ENCODE results near the gene BCAN. TPM values are rescaled to one million over a fixed set of nuclear protein-coding genes. Genes with fewer than 3 reads are reported as not detected.

The BCAN gene
- polyA plus RNA-seq, 2 of the 4 experiments (the other 2 are of a cell fraction): not detected

DNA sequence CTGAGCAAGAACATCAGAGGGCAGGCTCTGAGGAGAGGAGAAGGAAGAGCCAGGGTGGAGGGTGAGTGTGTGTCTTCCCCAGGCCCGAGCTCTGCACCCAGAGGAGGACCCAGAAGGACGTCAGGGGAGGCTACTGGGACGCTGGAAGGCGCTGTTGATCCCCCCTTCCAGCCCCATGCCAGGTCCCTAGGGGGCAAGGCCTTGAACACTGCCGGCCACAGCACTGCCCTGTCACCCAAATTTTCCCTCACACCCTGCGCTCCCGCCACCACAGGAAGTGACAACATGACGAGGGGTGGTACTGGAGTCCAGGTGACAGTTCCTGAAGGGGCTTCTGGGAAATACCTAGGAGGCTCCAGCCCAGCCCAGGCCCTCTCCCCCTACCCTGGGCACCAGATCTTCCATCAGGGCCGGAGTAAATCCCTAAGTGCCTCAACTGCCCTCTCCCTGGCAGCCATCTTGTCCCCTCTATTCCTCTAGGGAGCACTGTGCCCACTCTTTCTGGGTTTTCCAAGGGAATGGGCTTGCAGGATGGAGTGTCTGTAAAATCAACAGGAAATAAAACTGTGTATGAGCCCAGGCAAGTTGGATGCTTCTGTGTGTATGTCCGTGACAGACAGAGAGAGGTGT, 17.1 kb downstream of the BCAN start:
- no peak for FAIRE-seq
- peak overlapping the region; percentile 100 for H3K4me2 ChIP-seq
- H3K9me3 ChIP-seq: no peaks in the 10 kb centered on the region
- H3K27ac ChIP-seq: peak overlapping the region; percentile 97; a peak in 5 of 6 replicates
- ATAC-seq: no peak
- ChIA-PET POLR2A (no interaction called here), CTCF (interaction anchor here (0.6 to 15.2 kb wide), 33 partner anchors 9 to 281 kb away, joined by 3 to 402 read pairs (median 4); partner anchors contain the start of genes BCAN, CRABP2, HAPLN2 and NES)
- WGBS (ENCODE audit: missing lambda C conversion rate): 89% methylated on average over 10 of the region's 10 CpGs
- TF ChIP-seq HEYL (CRISPR knock-in tag; IDR thresholded peaks at IDR 0.05) (no peak), NFE2L2 (conservative IDR thresholded peaks at IDR 0.05; ENCODE audit: low read length) (no peak), EHF (CRISPR knock-in tag; IDR thresholded peaks at IDR 0.05) (no peak), HOXB13 (CRISPR knock-in tag; IDR thresholded peaks at IDR 0.05; ENCODE audit: low read depth) (no peak), POLR2AphosphoS2 (conservative IDR thresholded peaks at IDR 0.05; ENCODE audit: low read length) (no peak), POLR2A (IDR thresholded peaks at IDR 0.05; ENCODE audit: low read length) (no peak)
- TF ChIP-seq, protein P1, sequence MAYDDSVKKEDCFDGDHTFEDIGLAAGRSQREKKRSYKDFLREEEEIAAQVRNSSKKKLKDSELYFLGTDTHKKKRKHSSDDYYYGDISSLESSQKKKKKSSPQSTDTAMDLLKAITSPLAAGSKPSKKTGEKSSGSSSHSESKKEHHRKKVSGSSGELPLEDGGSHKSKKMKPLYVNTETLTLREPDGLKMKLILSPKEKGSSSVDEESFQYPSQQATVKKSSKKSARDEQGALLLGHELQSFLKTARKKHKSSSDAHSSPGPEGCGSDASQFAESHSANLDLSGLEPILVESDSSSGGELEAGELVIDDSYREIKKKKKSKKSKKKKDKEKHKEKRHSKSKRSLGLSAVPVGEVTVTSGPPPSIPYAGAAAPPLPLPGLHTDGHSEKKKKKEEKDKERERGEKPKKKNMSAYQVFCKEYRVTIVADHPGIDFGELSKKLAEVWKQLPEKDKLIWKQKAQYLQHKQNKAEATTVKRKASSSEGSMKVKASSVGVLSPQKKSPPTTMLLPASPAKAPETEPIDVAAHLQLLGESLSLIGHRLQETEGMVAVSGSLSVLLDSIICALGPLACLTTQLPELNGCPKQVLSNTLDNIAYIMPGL (CRISPR knock-in tag; IDR thresholded peaks at IDR 0.05; ENCODE audit: borderline replicate concordance): no peak
- TF ChIP-seq, protein P2, sequence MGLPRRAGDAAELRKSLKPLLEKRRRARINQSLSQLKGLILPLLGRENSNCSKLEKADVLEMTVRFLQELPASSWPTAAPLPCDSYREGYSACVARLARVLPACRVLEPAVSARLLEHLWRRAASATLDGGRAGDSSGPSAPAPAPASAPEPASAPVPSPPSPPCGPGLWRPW (IDR thresholded peaks at IDR 0.05): no peak
- peaks cover 54% of the 10 kb centered on the region for H3K4me1 ChIP-seq
- DNase-seq (ENCODE audit: low read depth in 1 of 2, low spot score in 1 of 2): no peak
- H3K4me3 ChIP-seq: peak overlapping the region; percentile 37; the same call in 2 of the 3 replicates

DNA sequence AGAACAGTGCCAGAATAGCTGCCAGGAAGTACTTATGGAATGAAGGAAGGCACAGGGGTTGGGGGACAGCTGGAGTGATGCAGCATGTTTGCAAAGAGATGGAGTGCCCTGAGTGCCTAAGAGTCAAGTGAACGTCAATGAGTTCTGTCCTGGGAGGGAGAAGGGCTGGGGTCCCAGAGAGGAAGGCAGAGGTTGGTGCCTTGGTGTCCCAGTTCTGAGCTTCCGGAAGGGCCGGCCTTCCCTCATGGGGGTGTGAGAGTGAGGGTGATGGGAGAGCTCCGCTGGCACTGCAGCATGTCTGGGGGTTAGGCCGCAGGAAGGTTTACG, 17.7 kb downstream of the BCAN start:
- no peak for TF ChIP-seq HOXB13 (CRISPR knock-in tag; IDR thresholded peaks at IDR 0.05; ENCODE audit: low read depth)
- TF ChIP-seq CBX2 (IDR thresholded peaks at IDR 0.05; ENCODE audit: borderline replicate concordance, low read depth): no peak
- TF ChIP-seq JUNB (IDR thresholded peaks at IDR 0.05): no peak
- TF ChIP-seq MAFK (IDR thresholded peaks at IDR 0.05; ENCODE audit: partially characterized antibody): no peak
- Histone ChIP-seq H3K4me2 (peak overlapping the region; percentile 100), H3K4me3 (peak overlapping the region; percentile 37), H3K9me3 (no peaks in the 10 kb centered on the region), H3K4me1 (peaks cover 59% of the 10 kb centered on the region), H3K27ac (peak overlapping the region; percentile 97)
- WGBS (ENCODE audit: missing lambda C conversion rate): 32% methylated on average over 6 of the region's 6 CpGs
- CTCF ChIA-PET: interaction anchor here (0.6 to 15.2 kb wide), 29 partner anchors 10 to 268 kb away, joined by 3 to 402 read pairs (median 4); partner anchors contain the start of genes BCAN, CRABP2, HAPLN2 and LRRC71
- POLR2A ChIA-PET: no interaction called here
- no peak for ATAC-seq
- no peak for FAIRE-seq
- no peak for DNase-seq (ENCODE audit: low read depth in 1 of 2, low spot score in 1 of 2)

DNA sequence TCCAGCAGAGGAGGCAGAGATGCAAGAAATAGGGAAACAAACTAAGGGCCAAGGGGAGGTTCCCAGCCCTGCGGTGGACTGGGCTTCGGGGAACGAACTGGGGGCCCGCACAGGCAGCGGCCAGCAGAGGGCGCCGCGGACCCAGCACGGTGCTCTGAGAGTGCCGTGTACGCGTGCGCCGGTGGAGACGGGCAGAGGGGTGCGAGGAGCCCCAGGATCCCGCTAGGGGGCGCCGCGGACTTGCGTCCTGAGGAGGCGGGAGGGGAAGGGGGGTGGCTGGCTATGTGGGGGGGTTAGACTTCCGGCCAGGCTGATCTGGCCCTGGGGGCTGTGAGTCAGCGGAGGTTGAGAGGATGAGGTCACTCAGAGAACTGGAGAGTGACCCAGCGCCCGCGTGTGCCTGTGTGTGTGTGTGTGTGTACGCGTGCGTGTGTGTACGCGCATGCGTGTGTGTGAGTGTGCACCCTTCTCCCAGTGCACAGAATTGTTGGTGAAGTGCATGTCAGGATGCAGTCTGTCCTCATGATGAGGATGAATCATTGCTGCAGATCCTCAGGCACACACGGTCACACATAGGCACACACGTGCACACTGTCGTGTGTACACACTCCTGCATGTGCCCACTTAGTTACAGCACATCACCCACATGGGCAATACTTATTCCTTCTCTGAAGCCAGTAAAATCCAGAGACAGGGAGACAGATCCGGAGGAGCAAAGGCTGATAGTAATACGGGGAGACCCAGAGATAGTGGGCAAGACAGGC, 18.3 kb downstream of the BCAN start:
- POLR2A ChIA-PET: interaction anchor here (1.5 to 1.6 kb wide), 2 partner anchors 29 to 68 kb away, joined by 7 to 10 read pairs; partner anchors contain the start of genes ISG20L2 and METTL25B
- Histone ChIP-seq H3K4me3 (peak overlapping the region; percentile 77), H3K4me2 (peak overlapping the region; percentile 100), H3K4me1 (peaks cover 65% of the 10 kb centered on the region), H3K9me3 (no peaks in the 10 kb centered on the region), H3K27ac (peak overlapping the region; percentile 97)
- ATAC-seq (peak; percentile 70 to 83), DNase-seq (ENCODE audit: low read depth in 1 of 2, low spot score in 1 of 2) (peak; percentile 98), FAIRE-seq (no peak)
- 1% methylated on average over 25 of the region's 38 CpGs for WGBS (ENCODE audit: missing lambda C conversion rate)
- CTCF ChIA-PET: interaction anchor here (0.7 to 15.2 kb wide), 38 partner anchors 10 to 268 kb away, joined by 3 to 402 read pairs (median 4); partner anchors contain the start of genes BCAN, CRABP2, HAPLN2 and LRRC71
- 0 out of 2 replicates have a peak, but pooled peaks have one; percentile 28 for TF ChIP-seq EHF (CRISPR knock-in tag; IDR thresholded peaks at IDR 0.05)
- no peak for TF ChIP-seq CBX8 (IDR thresholded peaks at IDR 0.05)
- TF ChIP-seq CHD2 (IDR thresholded peaks at IDR 0.05; ENCODE audit: low read length, partially characterized antibody): no peak
- TF ChIP-seq ZSCAN20 (CRISPR knock-in tag; IDR thresholded peaks at IDR 0.05): no peak
- no peak for TF ChIP-seq ZFP36 (IDR thresholded peaks at IDR 0.05; ENCODE audit: borderline replicate concordance, partially characterized antibody)
- TF ChIP-seq, protein P2 (IDR thresholded peaks at IDR 0.05): no peak
- TF ChIP-seq HOXB13 (CRISPR knock-in tag; IDR thresholded peaks at IDR 0.05; ENCODE audit: low read depth): peak; percentile 67; the same call in 1 of the 2 replicates
- TF ChIP-seq, protein P3, sequence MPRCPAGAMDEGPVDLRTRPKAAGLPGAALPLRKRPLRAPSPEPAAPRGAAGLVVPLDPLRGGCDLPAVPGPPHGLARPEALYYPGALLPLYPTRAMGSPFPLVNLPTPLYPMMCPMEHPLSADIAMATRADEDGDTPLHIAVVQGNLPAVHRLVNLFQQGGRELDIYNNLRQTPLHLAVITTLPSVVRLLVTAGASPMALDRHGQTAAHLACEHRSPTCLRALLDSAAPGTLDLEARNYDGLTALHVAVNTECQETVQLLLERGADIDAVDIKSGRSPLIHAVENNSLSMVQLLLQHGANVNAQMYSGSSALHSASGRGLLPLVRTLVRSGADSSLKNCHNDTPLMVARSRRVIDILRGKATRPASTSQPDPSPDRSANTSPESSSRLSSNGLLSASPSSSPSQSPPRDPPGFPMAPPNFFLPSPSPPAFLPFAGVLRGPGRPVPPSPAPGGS (IDR thresholded peaks at IDR 0.05): no peak; the same call in 2 of the 3 replicates
- TF ChIP-seq, protein P4, sequence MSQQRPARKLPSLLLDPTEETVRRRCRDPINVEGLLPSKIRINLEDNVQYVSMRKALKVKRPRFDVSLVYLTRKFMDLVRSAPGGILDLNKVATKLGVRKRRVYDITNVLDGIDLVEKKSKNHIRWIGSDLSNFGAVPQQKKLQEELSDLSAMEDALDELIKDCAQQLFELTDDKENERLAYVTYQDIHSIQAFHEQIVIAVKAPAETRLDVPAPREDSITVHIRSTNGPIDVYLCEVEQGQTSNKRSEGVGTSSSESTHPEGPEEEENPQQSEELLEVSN (IDR thresholded peaks at IDR 0.05; ENCODE audit: borderline replicate concordance, low read depth): peak; percentile 50; the same call in 1 of the 2 replicates
- peak; percentile 24; the same call in 1 of the 2 replicates for TF ChIP-seq RARB (CRISPR knock-in tag; IDR thresholded peaks at IDR 0.05)
- TF ChIP-seq, protein P1 (CRISPR knock-in tag; IDR thresholded peaks at IDR 0.05; ENCODE audit: borderline replicate concordance): no peak
- TF ChIP-seq RNF2 (IDR thresholded peaks at IDR 0.05; ENCODE audit: borderline replicate concordance, low read depth): no peak
- TF ChIP-seq HOXB5 (CRISPR knock-in tag; IDR thresholded peaks at IDR 0.05): 0 out of 2 replicates have a peak, but pooled peaks have one; percentile 57
- peak; percentile 72 to 96; a peak in 4 of 5 replicates for TF ChIP-seq JUN (IDR thresholded peaks at IDR 0.05)
- peak; percentile 71 for TF ChIP-seq JUNB (IDR thresholded peaks at IDR 0.05)

All from A549 (cell line).